Measurements from ENCODE around the gene COPA.

- no peak for TF ChIP-seq POLR2A (IDR thresholded peaks at IDR 0.05; ENCODE audit: low read depth, low read length)
- TF ChIP-seq POLR2AphosphoS5 (IDR thresholded peaks at IDR 0.05; ENCODE audit: low read depth, low read length): no peak
- no peak for TF ChIP-seq TAF1 (IDR thresholded peaks at IDR 0.05; ENCODE audit: low read depth, low read length)
Measured at GRCh38 chr1:160255781-160256300, 87.2 kb downstream of the COPA start.
